ENCODE measurements around the gene SPPL2B. TPM values are rescaled to one million over a fixed set of nuclear protein-coding genes. Genes with fewer than 3 reads are reported as not detected.

The SPPL2B gene
- total and polyA plus RNA-seq, 9 of the 15 experiments (the other 6 are each of a cell fraction or from before 2014, with no cell fraction given), result 0.20 to 81.2 (median 15.1) TPM

DNA sequence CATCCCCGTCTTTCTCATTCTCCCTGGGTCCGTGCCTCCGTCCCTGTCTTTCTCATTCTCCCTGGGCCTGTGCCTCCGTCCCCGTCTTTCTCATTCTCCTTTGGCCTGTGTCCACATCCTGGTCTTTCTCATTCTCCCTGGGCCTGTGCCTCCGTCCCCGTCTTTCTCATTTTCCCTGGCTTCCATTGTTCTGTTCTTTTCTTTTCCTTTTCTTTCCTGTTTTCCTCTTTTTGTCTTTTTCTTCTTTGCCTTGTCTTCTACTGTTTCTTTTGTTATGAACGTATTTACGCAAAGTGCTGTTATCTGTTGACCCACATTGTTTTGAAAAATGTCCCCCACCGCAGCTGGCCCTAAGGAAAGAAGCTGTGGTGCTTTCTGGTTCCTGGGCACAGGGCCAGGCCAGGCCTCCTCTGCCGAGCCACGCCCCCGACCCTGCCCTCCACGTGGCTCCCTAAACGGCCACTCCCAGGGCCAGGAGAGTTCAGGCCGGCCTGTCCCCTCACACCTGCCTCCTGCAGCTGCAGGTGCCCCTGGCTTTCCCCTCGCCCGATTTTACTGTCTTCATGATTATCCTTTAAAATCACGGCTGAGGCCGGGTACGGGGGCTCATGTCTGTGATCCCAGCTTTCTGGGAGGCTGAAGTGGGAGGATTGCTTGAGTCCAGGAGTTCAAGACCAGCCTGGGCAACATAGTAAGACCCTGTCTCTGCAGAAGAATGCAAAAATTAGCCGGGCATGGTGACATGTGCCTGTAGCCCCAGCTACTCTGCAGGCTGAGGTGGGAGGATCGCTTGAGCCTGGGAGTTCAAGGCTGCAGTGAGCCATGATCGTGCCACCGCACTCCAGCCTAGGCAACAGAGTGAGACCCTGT lies 17.5 kb downstream of the SPPL2B start (continued):
- TF ChIP-seq MYC (IDR thresholded peaks at IDR 0.05; ENCODE audit: low read depth, low read length) (peak; percentile 86), MYC (CRISPR knock-in tag; IDR thresholded peaks at IDR 0.05; ENCODE audit: borderline replicate concordance, low read depth) (no peak), ELF4 (CRISPR knock-in tag; IDR thresholded peaks at IDR 0.05) (peak; percentile 92), PRMT5 (CRISPR knock-in tag; IDR thresholded peaks at IDR 0.05) (no peak), MCM3 (IDR thresholded peaks at IDR 0.05) (0 out of 2 replicates have a peak, but pooled peaks have one; percentile 51), XRCC3 (IDR thresholded peaks at IDR 0.05) (no peak), MED1 (CRISPR knock-in tag; IDR thresholded peaks at IDR 0.05; ENCODE audit: borderline replicate concordance) (no peak), E2F3 (CRISPR knock-in tag; IDR thresholded peaks at IDR 0.05) (no peak), NEUROD1 (IDR thresholded peaks at IDR 0.05; ENCODE audit: borderline replicate concordance, low read depth, low read length, partially characterized antibody) (no peak), FOXK1 (CRISPR knock-in tag; IDR thresholded peaks at IDR 0.05; ENCODE audit: borderline replicate concordance) (no peak), KDM2B (CRISPR knock-in tag; IDR thresholded peaks at IDR 0.05) (no peak)
- TF ChIP-seq, protein P1, sequence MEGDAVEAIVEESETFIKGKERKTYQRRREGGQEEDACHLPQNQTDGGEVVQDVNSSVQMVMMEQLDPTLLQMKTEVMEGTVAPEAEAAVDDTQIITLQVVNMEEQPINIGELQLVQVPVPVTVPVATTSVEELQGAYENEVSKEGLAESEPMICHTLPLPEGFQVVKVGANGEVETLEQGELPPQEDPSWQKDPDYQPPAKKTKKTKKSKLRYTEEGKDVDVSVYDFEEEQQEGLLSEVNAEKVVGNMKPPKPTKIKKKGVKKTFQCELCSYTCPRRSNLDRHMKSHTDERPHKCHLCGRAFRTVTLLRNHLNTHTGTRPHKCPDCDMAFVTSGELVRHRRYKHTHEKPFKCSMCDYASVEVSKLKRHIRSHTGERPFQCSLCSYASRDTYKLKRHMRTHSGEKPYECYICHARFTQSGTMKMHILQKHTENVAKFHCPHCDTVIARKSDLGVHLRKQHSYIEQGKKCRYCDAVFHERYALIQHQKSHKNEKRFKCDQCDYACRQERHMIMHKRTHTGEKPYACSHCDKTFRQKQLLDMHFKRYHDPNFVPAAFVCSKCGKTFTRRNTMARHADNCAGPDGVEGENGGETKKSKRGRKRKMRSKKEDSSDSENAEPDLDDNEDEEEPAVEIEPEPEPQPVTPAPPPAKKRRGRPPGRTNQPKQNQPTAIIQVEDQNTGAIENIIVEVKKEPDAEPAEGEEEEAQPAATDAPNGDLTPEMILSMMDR (IDR thresholded peaks at IDR 0.05 in 2 of 3, conservative IDR thresholded peaks at IDR 0.05 in 1 of 3; ENCODE audit: insufficient read depth in 2 of 3, low read depth in 1 of 3, low read length in 3 of 3), result no peak
- TF ChIP-seq, protein P2, sequence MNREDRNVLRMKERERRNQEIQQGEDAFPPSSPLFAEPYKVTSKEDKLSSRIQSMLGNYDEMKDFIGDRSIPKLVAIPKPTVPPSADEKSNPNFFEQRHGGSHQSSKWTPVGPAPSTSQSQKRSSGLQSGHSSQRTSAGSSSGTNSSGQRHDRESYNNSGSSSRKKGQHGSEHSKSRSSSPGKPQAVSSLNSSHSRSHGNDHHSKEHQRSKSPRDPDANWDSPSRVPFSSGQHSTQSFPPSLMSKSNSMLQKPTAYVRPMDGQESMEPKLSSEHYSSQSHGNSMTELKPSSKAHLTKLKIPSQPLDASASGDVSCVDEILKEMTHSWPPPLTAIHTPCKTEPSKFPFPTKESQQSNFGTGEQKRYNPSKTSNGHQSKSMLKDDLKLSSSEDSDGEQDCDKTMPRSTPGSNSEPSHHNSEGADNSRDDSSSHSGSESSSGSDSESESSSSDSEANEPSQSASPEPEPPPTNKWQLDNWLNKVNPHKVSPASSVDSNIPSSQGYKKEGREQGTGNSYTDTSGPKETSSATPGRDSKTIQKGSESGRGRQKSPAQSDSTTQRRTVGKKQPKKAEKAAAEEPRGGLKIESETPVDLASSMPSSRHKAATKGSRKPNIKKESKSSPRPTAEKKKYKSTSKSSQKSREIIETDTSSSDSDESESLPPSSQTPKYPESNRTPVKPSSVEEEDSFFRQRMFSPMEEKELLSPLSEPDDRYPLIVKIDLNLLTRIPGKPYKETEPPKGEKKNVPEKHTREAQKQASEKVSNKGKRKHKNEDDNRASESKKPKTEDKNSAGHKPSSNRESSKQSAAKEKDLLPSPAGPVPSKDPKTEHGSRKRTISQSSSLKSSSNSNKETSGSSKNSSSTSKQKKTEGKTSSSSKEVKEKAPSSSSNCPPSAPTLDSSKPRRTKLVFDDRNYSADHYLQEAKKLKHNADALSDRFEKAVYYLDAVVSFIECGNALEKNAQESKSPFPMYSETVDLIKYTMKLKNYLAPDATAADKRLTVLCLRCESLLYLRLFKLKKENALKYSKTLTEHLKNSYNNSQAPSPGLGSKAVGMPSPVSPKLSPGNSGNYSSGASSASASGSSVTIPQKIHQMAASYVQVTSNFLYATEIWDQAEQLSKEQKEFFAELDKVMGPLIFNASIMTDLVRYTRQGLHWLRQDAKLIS (CRISPR knock-in tag; IDR thresholded peaks at IDR 0.05), result 0 out of 2 replicates have a peak, but pooled peaks have one; percentile 25
- TF ChIP-seq, protein P3, sequence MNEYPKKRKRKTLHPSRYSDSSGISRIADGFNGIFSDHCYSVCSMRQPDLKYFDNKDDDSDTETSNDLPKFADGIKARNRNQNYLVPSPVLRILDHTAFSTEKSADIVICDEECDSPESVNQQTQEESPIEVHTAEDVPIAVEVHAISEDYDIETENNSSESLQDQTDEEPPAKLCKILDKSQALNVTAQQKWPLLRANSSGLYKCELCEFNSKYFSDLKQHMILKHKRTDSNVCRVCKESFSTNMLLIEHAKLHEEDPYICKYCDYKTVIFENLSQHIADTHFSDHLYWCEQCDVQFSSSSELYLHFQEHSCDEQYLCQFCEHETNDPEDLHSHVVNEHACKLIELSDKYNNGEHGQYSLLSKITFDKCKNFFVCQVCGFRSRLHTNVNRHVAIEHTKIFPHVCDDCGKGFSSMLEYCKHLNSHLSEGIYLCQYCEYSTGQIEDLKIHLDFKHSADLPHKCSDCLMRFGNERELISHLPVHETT (CRISPR knock-in tag; conservative IDR thresholded peaks at IDR 0.05 in 1 of 2, IDR thresholded peaks at IDR 0.05 in 1 of 2), result no peak
- TF ChIP-seq, protein P4, sequence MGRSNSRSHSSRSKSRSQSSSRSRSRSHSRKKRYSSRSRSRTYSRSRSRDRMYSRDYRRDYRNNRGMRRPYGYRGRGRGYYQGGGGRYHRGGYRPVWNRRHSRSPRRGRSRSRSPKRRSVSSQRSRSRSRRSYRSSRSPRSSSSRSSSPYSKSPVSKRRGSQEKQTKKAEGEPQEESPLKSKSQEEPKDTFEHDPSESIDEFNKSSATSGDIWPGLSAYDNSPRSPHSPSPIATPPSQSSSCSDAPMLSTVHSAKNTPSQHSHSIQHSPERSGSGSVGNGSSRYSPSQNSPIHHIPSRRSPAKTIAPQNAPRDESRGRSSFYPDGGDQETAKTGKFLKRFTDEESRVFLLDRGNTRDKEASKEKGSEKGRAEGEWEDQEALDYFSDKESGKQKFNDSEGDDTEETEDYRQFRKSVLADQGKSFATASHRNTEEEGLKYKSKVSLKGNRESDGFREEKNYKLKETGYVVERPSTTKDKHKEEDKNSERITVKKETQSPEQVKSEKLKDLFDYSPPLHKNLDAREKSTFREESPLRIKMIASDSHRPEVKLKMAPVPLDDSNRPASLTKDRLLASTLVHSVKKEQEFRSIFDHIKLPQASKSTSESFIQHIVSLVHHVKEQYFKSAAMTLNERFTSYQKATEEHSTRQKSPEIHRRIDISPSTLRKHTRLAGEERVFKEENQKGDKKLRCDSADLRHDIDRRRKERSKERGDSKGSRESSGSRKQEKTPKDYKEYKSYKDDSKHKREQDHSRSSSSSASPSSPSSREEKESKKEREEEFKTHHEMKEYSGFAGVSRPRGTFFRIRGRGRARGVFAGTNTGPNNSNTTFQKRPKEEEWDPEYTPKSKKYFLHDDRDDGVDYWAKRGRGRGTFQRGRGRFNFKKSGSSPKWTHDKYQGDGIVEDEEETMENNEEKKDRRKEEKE (IDR thresholded peaks at IDR 0.05; ENCODE audit: borderline replicate concordance in 1 of 2, control insufficient read depth in 1 of 2, low read depth in 2 of 2, low read length in 1 of 2), result no peak

Measured in K562 (cell line).